Brain microvascular endothelial cell (primary cell): ENCODE results near the gene COPG2.
"Not testable (repeated sequence)": the region's sequence is repeated elsewhere in the genome, so short reads cannot be mapped to it uniquely, and the experiment has no call there.

ENCODE experiments used
- DNase-seq: peaks from one replicate; pipeline ENCODE4 v3.0.0-alpha.2; 2020
- H3K27ac ChIP-seq: fragments of 250-450 bp; sonication (Bioruptor Pico); 2 replicates; pipeline ENCODE4 v1.5.1; 2020; ENCODE audit warnings: mild to moderate bottlenecking, moderate library complexity
- H3K27me3 ChIP-seq: fragments of 250-450 bp; sonication (Bioruptor Pico); replicated peaks from 2 replicates; pipeline ENCODE4 v1.5.1; 2020; ENCODE audit warnings: mild to moderate bottlenecking
- H3K36me3 ChIP-seq: fragments of 250-450 bp; sonication (Bioruptor Pico); replicated peaks from 2 replicates; pipeline ENCODE4 v1.5.1; 2020; ENCODE audit warnings: mild to moderate bottlenecking
- H3K4me3 ChIP-seq: 2 replicates; pipeline ENCODE4 v1.5.1; 2011; ENCODE audit warnings: low read depth, mild to moderate bottlenecking, control low read depth, low read length, moderate library complexity
- CTCF ChIP-seq: IDR thresholded peaks from 2 replicates; pipeline ENCODE4 v1.5.1; 2011; ENCODE audit warnings: low read depth, mild to moderate bottlenecking, moderate library complexity, low read length, control low read depth, inconsistent platforms; ENCODE audit errors: missing control alignments
- in situ Hi-C: cut with HindIII; loops from 2 replicates; pipeline ENCODE4 v1.10.0; 2017; ENCODE audit warnings: low sequenced_read_pairs, low pct_ligation_motif_present

The COPG2 gene

DNA sequence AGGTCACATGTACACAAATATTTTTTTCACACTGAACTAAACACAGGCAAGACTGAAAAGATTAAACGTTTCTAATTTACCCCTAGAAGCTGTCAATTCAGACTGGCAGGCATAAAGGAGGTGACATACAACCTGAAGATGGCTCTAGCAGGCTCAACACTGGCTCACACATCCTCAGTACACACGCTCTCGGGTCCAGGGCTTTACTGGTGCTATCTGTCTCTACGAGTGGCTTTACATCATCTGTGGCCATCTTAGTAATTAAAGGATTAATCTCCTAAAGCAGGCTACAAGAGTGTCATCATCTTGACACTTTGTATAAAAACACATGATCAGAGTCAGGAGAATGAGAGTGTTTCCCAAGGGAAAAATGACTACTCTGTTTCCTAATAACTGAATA lies 57.3 kb downstream of the COPG2 start:
- DNase-seq = no peak
- Histone ChIP-seq H3K27me3 (no peaks in the 10 kb centered on the region), H3K27ac (no peak overlapping the region), H3K4me3 (no peak overlapping the region), H3K36me3 (no peaks in the 10 kb centered on the region)
- TF ChIP-seq CTCF = no peak
- in situ Hi-C loops = no loop called here

- in situ Hi-C loops, H3K4me3 ChIP-seq, H3K27me3 ChIP-seq, DNase-seq, H3K36me3 ChIP-seq, H3K27ac ChIP-seq: not testable (repeated sequence)
These were observed 61.5 kb downstream of the COPG2 start for GRCh38 chr7:130607066-130607465.

DNA sequence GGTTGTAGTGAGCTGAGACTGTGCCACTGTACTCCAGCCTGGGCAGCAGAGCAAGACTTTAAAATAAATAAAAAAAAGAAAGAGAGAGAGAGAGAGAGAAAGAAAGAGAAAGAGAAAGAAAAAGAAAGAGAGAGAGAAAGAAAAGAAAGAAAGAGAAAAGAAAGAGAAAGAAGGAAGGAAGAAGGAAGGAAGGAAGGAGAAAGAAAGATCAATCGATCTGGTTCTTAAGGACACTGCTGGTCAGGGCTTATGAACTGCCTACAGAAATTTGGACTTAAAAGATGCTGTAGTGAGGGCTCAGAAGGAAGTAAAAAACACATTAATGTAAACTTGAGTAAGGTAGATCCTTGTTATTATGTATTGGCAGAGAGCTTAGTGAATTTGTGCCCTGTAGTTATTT lies 62.4 kb downstream of the COPG2 start:
- H3K27me3 ChIP-seq = no peaks in the 10 kb centered on the region
- TF ChIP-seq CTCF = no peak
- no peak overlapping the region for H3K27ac ChIP-seq
- in situ Hi-C loops = no loop called here
- H3K36me3 ChIP-seq = no peaks in the 10 kb centered on the region
- DNase-seq = no peak
- no peak overlapping the region for H3K4me3 ChIP-seq

GRCh38 chr7:130598056-130598455 lies 70.5 kb downstream of the COPG2 start:
- in situ Hi-C loops = no loop called here
- H3K4me3 ChIP-seq = no peak overlapping the region
- H3K27me3 ChIP-seq = no peaks in the 10 kb centered on the region
- no peak overlapping the region for H3K27ac ChIP-seq
- H3K36me3 ChIP-seq = no peaks in the 10 kb centered on the region
- DNase-seq = no peak
- no peak for TF ChIP-seq CTCF

DNA sequence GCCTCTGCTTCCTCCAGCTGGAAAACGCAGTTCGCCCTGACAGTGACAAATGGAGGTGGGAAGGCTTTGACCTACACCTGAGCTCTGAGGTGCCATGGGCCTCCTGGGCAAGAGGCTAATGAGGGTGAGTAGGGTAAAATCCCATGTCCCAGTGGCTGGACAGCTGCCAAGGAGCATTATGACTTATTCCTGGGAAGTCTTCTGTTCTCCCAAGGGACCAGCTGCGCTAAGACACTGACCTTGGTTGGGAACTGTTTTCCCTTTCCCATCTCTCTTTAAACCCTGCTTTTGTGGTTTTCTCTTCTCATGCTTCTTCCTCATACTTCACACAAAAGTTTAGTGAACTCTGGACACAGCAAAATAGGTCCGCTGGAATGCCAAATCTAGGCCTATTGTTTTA lies 72.6 kb downstream of the COPG2 start:
- peak; percentile 38 for DNase-seq
- Histone ChIP-seq H3K27ac (peak overlapping the region; percentile 18), H3K36me3 (no peaks in the 10 kb centered on the region), H3K27me3 (no peaks in the 10 kb centered on the region), H3K4me3 (no peak overlapping the region)
- no peak for TF ChIP-seq CTCF
- in situ Hi-C loops = no loop called here

GRCh38 chr7:130593033-130593432 lies 75.5 kb downstream of the COPG2 start:
- no peaks in the 10 kb centered on the region for H3K27me3 ChIP-seq
- no peak overlapping the region for H3K27ac ChIP-seq
- H3K4me3 ChIP-seq = no peak overlapping the region
- in situ Hi-C loops = no loop called here
- TF ChIP-seq CTCF = no peak
- no peak for DNase-seq
- no peaks in the 10 kb centered on the region for H3K36me3 ChIP-seq

- H3K36me3 ChIP-seq, H3K27ac ChIP-seq, DNase-seq, H3K27me3 ChIP-seq, in situ Hi-C loops, H3K4me3 ChIP-seq: not testable (repeated sequence)
These were observed 77.1 kb downstream of the COPG2 start for GRCh38 chr7:130591464-130591863.

GRCh38 chr7:130585932-130586331 lies 82.6 kb downstream of the COPG2 start:
- DNase-seq, in situ Hi-C loops, H3K36me3 ChIP-seq, H3K27ac ChIP-seq, H3K4me3 ChIP-seq, H3K27me3 ChIP-seq: not testable (repeated sequence)

- H3K27ac ChIP-seq, DNase-seq, in situ Hi-C loops: not testable (repeated sequence)
These were observed 93.4 kb downstream of the COPG2 start for GRCh38 chr7:130575110-130575509.

DNA sequence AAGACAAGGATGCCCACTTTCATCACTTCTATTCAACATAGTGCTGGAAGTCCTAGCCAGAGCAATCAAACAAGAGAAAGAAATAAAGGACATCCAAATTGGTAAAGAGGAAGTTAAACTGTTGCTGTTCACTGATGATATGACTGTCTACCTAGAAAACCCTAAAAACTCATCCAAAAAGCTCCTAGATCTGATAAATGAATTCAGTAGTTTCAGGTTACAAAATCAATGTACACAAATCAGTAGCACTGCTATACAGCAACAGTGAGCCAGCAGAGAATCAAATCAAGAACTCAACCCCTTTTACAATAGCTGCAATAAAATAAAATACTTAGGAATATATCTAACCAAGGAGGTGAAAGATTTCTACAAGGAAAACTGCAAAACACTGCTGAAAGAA lies 98.4 kb downstream of the COPG2 start:
- in situ Hi-C loops, H3K27me3 ChIP-seq, H3K4me3 ChIP-seq, H3K27ac ChIP-seq, DNase-seq, H3K36me3 ChIP-seq: not testable (repeated sequence)

More at GRCh38 chr7:130575110-130575509, 93.4 kb downstream of the COPG2 start:
- not testable (repeated sequence) for H3K36me3 ChIP-seq, H3K27me3 ChIP-seq, H3K4me3 ChIP-seq
